Activated CD8-positive, alpha-beta memory T cell treated with anti-CD3 and anti-CD28 coated beads, Interleukin-2, amount 50 U/mL, for 1 hour (primary cell): ENCODE results near the gene RUFY2.
"Not testable (repeated sequence)": the region's sequence is repeated elsewhere in the genome, so short reads cannot be mapped to it uniquely, and the experiment has no call there.

Source experiments
- DNase-seq: peaks from one replicate; pipeline ENCODE4 v3.0.0-alpha.2; 2020; ENCODE audit errors: extremely low read depth

The RUFY2 gene

DNA sequence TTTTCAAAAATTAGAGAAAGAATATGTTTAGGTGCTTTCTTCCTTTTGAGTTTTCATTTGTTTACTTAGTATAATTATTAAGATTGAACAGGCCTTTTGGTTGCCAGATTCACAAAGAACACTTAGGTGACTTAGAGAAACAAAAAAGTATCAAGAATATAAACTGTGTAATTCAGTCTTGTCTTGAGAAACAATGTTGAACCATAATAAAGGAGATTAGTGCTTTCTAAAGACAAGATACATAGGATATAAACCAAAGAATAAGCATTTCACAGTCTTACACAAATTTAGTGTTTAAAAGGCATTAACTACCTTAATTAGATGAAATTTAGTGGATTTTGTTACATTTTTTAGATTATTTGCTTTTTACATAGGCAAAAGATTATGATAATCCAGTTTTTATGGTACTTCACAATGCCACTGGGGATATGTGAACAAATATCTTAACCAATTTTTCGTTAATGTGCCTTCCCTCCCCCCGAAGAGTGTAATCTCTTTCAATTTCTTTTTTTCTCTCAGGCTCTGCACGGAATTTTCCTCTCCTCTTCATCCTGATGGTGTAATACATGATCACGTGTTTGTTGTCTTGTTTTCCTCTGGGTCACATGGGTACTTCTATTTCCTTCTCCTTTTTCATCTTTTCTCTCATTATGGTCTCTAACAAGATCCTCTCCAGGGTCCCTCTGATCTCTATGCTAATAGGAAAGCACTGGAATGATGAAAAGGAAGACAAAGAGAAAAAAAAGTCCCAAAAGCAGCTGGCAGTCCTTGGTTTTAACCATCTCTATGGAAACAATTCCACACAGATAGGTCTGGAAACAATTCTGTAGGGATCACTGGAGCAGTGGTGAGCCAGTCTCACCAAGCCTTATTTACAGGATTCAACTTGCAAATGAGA lies 78.9 kb downstream of the RUFY2 start:
- DNase-seq: no peak

DNA sequence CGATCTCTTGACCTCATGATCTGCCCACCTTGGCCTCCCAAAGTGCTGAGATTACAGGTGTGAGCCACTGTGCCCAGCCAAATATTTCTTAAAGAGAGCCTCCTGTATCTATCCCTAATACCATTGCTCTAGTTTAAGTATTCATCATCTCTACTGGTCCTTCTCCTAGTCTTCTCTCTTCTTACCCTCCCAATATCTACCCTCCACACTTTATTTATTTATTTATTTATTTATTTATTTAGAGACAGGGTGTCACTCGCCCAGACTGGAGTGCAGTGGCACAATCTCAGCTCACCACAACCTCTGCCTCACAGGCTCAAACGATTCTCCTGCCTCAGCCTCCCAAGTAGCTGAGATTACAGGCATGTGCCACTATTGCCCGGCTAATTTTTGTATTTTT lies 82.7 kb downstream of the RUFY2 start:
- not testable (repeated sequence) for DNase-seq

GRCh38 chr10:68318331-68319059 lies 88.6 kb downstream of the RUFY2 start:
- no peak for DNase-seq

DNA sequence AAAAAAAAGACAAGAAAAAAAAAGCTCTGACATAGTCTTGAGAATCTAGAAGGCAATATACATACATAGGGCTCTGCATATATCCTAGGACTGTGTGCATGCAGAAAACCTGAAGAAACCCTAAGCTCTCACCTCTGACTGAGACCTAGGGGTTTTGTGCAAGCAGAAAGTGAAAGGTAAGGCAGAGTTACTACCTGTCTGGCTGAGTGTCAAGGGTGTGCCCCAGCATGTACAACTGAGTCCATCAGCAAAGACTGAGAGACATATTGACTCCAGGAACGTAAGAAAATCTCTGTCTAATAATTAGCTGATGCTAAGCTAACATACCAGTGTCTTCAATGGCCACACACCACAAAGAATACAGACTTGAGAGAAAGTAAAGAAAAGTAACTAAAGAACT lies 91.5 kb downstream of the RUFY2 start:
- no peak for DNase-seq

DNA sequence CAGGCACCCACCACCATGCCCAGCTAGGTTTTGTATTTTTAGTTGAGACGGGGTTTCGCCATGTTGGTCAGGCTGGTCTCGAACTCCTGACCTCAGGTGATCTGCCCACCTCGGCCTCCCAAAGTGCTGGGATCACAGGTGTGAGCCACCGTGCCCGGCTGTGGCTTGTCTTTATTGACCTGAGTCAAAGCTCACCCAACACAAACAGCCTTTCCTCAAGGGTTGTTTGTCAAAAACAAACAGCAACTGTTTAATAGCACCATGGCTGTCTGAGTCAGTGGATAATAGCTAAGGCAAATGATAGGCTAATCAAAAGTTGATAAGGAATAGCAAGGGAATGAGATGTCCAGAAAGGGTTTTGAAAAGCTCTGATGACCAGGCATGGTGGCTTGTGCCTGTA lies 92.1 kb downstream of the RUFY2 start:
- not testable (repeated sequence) for DNase-seq

GRCh38 chr10:68310531-68310930 lies 96.5 kb downstream of the RUFY2 start:
- no peak for DNase-seq

DNA sequence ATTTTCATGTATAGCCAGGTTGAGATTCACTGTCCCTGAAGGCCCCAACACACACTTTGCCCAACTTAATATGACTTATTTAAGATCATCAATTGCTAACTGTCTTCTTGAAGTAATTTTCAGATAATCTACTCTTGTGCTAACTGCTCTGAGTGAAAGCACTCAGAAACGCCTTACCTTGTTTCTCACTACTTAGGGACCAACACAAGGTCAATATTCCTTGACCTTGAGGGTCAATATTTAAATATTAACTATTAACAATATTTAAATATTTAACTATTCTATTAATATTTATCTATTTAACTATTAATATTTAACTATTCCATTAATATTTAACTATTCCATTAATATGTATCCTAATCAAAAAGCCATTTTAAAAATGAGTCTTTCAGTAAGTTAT lies 101.2 kb downstream of the RUFY2 start:
- no peak for DNase-seq

DNA sequence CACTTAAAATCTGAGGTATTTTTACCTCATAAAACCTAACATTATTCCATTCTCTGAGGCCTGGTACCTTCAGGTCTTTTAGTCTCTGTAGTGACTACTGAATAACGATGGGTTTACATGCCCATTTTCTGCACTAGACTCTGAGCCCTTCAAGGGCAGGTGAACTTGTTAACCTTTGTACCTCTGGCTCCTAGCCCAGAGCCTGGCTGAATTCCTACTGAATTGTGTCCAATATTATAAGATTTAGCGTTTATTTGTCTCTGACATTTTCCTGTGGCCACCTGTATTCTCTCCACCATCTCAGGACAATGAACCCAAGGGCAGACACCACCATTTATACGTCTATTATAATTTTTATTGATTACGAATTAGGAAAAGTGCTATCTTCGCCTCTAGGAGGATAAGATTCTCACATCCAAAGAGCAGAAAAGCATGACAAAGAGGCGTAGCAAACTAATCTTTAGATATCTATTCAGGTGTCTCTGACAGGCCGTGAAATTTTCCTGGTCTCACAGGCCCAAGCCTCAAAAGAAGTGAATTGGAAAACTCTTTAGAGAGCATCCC lies 103.1 kb downstream of the RUFY2 start:
- no peak for DNase-seq

DNA sequence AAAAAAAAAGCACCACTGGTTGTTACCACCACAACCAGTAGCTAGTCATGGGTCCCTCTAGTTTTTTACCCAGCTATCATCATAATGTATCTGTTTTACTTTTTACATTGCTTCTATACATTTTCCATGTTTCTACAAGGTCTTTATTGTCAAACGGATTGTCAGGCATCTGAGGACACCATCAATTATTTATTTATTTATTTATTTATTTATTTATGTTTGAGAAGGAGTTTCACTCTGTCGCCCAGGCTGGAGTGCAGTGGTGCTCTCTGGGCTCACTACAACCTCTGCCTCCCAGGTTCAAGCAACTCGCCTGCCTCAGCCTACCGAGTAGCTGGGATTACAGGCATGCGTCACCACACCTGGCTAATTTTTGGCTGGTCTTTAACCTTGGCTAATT lies 104.2 kb downstream of the RUFY2 start:
- DNase-seq: no peak

GRCh38 chr10:68302503-68302823 lies 104.6 kb downstream of the RUFY2 start:
- no peak for DNase-seq

DNA sequence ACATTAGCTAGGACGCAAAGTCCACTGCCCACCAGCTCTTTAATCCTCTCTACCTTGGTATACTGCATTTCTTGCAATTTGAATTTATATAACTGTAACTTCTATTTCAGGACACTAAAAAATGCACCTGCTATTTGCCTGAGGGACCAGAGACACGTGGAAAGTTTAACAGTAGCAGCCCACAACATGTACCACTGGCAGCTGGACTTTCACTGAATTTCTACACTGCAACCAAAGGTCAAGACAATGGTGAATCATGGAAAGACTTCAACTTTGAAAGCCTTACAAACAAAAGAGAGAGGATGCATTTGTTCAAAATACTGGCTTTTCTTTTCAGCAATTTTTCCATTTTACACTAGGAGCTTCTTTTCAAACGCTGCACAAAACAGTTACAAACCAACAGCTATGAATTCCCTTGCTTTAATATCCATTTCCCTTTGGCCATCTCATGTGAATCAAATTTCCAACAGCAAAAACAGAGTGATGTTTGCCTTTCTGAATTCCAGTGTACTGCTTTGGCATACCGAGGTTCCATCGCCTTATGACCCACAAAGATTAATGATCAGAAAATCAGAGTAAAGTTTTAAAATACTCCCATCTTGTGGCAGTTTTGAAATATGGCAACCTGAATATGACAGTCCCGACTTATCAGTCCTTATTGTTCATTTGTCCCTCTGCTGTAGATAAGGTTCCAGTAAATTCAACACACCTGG lies 105.1 kb downstream of the RUFY2 start:
- DNase-seq: no peak

- no peak for DNase-seq
These were observed 105.8 kb downstream of the RUFY2 start for GRCh38 chr10:68301301-68301700.

DNA sequence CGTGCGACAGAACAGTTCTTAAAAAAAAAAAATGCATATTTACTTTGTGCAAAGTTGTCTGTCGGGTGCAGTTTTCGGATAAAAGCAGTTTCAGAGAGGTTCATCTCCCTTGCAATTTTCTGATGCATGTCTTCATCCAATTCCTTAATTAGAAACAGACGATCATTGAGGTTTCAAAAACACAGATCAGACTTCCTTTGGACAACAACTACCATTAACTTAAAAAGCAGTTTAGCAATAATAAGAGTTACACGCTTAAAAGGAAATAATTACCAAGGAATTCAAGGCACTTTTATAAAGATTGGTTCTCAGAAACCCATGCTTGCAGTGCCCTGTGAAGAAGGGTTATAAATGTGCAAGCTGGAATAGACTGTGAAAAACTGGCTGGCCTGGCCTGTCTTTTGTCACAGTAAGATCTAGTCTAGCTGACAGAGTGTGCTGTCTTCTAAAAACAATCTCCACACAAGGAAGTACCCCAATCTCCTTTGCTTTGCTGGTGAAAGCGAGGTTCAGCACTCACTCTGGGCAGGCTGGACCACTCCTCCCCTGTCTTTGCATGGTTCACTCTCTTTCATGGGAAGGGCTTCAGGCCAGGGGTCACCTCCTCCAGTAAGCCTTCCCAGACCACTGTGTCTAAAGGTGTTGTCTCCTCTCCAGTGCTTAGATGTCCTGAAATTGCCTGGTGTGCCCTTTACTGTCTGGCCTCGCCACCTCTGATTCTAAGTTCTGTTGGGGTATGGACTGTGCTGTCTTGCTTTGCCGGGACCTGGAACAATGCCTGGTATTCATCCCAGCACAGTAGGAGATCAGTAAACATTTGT lies 110.0 kb downstream of the RUFY2 start:
- DNase-seq: no peak
